Measurements from ENCODE around the gene DYNC1H1.

DYNC1H1 gene

GRCh38 chr14:102095871-102096568 is 131.6 kb downstream of the DYNC1H1 start:
- H3K9ac ChIP-seq (ENCODE audit: insufficient read length), result no peak overlapping the region

DNA sequence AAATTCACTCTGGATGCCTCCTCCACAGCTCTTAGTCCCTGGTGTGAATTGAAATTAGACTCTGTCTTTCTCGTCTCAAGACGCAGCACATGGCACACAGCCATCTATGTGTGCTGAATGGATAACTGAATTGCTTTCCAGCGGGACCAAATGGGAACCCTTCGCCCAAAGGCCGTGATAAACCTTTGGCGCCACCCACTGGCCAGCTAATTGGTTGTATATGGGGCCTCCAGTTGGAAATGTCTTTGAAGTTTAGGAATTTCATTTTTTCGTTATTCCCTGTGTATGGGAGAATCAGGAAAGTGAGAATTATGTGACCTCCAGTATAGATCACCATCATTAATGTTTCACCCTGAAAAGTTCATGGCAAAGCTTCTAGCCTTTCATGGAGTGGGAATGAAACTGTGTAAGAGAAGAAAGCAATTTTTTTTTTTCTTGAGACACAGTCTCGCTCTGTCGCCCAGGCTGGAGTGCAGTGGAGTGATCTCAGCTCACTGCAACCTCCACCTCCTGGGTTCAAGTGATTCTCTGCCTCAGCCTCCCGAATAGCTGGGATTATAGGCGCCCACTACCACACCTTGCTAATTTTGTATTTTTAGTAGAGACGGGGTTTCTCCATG is 132.3 kb downstream of the DYNC1H1 start:
- no peak overlapping the region for H3K9ac ChIP-seq (ENCODE audit: insufficient read length)
- no peak for DNase-seq (ENCODE audit: low read depth, low spot score)
- H3K9me3 ChIP-seq (ENCODE audit: low read depth, low read length), result no peaks in the 10 kb centered on the region
- no peak for TF ChIP-seq FOXP2 (optimal IDR thresholded peaks at IDR 0.05; ENCODE audit: control extremely low read depth, extremely low read length, insufficient read depth)
- no peak for TF ChIP-seq EZH2 (IDR thresholded peaks at IDR 0.05)
- H3K4me3 ChIP-seq, result peak overlapping the region; percentile 4; the same call in 1 of the 2 replicates
- no peak overlapping the region for H3K27ac ChIP-seq
- no peaks in the 10 kb centered on the region for H3K36me3 ChIP-seq (ENCODE audit: insufficient read depth, low read length)

More at GRCh38 chr14:102095871-102096568, 131.6 kb downstream of the DYNC1H1 start:
- H3K4me3 ChIP-seq, result peak overlapping the region; percentile 4; the same call in 1 of the 2 replicates
- TF ChIP-seq POLR2AphosphoS5 (IDR thresholded peaks at IDR 0.05; ENCODE audit: borderline replicate concordance, low read depth, low read length), result no peak
- no peak for TF ChIP-seq FOXP2 (optimal IDR thresholded peaks at IDR 0.05; ENCODE audit: control extremely low read depth, extremely low read length, insufficient read depth)
- no peak for TF ChIP-seq EZH2 (IDR thresholded peaks at IDR 0.05)
- H3K36me3 ChIP-seq (ENCODE audit: insufficient read depth, low read length), result no peaks in the 10 kb centered on the region
- no peak for DNase-seq (ENCODE audit: low read depth, low spot score)
- no peak overlapping the region for H3K27ac ChIP-seq
- no peaks in the 10 kb centered on the region for H3K9me3 ChIP-seq (ENCODE audit: low read depth, low read length)

DNA sequence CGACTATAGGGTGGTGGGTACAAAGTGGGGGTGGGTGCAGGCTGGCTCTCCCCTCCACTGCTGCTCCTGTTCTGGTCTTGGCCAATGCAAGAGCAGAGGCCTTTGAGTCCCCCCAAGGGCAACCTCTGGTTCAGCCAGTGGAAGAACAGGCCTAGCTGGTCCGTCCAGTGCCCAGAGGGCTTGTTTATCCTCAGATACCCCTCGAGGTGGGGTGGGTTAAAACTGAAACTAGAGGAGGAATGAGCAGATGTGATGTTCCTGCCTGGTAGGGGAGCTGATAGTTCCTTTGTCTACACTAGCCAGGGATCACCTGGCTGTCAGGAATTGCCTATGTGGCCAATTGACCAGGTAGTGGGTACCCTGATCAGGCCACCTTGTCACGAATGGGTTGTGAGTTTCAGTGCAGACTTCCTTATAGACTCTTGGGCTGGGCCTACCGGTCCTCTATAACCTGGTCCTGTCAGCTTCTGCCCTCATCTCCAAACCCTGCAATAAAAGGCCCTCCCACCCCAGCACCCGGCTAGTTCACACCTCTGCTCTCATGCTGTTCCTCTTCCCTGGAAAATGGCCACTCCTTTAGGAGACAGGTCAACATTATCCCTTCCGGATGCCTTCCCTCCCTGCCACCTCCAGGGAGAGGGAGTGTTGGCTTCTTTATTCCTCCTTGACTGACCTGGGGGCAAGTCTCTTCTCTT is 133.2 kb downstream of the DYNC1H1 start:
- Histone ChIP-seq H3K9ac (ENCODE audit: insufficient read length) (no peak overlapping the region), H3K27ac (no peak overlapping the region)
- no peak for TF ChIP-seq FOXP2 (optimal IDR thresholded peaks at IDR 0.05; ENCODE audit: control extremely low read depth, extremely low read length, insufficient read depth)
- TF ChIP-seq POLR2AphosphoS5 (IDR thresholded peaks at IDR 0.05; ENCODE audit: borderline replicate concordance, low read depth, low read length), result no peak
- TF ChIP-seq EZH2 (IDR thresholded peaks at IDR 0.05), result no peak

GRCh38 chr14:102103062-102103695 is 138.8 kb downstream of the DYNC1H1 start:
- Histone ChIP-seq H3K9ac (ENCODE audit: insufficient read length) (no peak overlapping the region), H3K9me3 (ENCODE audit: low read depth, low read length) (no peaks in the 10 kb centered on the region), H3K27ac (no peak overlapping the region), H3K4me3 (no peak overlapping the region), H3K36me3 (ENCODE audit: insufficient read depth, low read length) (no peaks in the 10 kb centered on the region)
- no peak for DNase-seq (ENCODE audit: low read depth, low spot score)
- no peak for TF ChIP-seq EZH2 (IDR thresholded peaks at IDR 0.05)
- no peak for TF ChIP-seq POLR2AphosphoS5 (IDR thresholded peaks at IDR 0.05; ENCODE audit: borderline replicate concordance, low read depth, low read length)

More for the DNA sequence above, 133.2 kb downstream of the DYNC1H1 start:
- Histone ChIP-seq H3K9me3 (ENCODE audit: low read depth, low read length) (no peaks in the 10 kb centered on the region), H3K36me3 (ENCODE audit: insufficient read depth, low read length) (no peaks in the 10 kb centered on the region), H3K4me3 (no peak overlapping the region)
- DNase-seq (ENCODE audit: low read depth, low spot score), result no peak

DNA sequence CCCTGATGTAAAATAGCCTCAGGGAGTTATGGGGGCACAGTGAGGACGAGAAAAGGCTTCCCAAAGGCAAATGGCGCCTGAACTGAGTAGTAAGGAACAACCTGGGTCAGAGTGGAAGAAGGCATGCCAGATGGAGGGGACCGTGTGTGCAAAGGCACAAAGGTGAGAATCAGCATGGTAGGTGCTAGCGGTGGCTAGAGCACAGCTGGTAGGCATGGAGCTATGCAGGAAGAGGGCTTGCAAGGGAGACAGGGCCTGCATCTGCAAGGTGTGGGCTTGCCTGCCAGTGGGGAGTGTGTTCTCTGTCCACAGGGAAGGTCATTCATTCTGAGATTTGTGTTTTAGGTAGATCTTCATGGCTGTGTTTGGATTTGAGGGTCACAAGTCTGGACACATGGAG is 141.0 kb downstream of the DYNC1H1 start:
- no peak for DNase-seq (ENCODE audit: low read depth, low spot score)
- Histone ChIP-seq H3K9ac (ENCODE audit: insufficient read length) (no peak overlapping the region), H3K27ac (no peak overlapping the region), H3K4me3 (no peak overlapping the region), H3K9me3 (ENCODE audit: low read depth, low read length) (no peaks in the 10 kb centered on the region), H3K36me3 (ENCODE audit: insufficient read depth, low read length) (no peaks in the 10 kb centered on the region)
- TF ChIP-seq EZH2 (IDR thresholded peaks at IDR 0.05) (no peak), FOXP2 (optimal IDR thresholded peaks at IDR 0.05; ENCODE audit: control extremely low read depth, extremely low read length, insufficient read depth) (no peak), POLR2AphosphoS5 (IDR thresholded peaks at IDR 0.05; ENCODE audit: borderline replicate concordance, low read depth, low read length) (no peak)

Data from SK-N-MC (cell line).